DLD1 (cell line): ENCODE data around the gene DCP1B.

Experiments used
- in situ Hi-C: cut with HindIII; loops from 2 replicates; pipeline ENCODE4 v1.10.0; 2017; ENCODE audit warnings: low sequenced_read_pairs

DCP1B gene

GRCh38 chr12:1908758-1909157 lies 95.5 kb downstream of the DCP1B start:
- in situ Hi-C loops: no loop called here

- in situ Hi-C loops: no loop called here
Observed at GRCh38 chr12:1907652-1908611, 96.3 kb downstream of the DCP1B start.

GRCh38 chr12:1906579-1906978 lies 97.7 kb downstream of the DCP1B start:
- in situ Hi-C loops: no loop called here

- in situ Hi-C loops: no loop called here
Observed at GRCh38 chr12:1904875-1905274, 99.4 kb downstream of the DCP1B start.

GRCh38 chr12:1896964-1897363 lies 107.3 kb downstream of the DCP1B start:
- in situ Hi-C loops: no loop called here
